ENCODE data around the gene NEUROG2. TPM values are rescaled to one million over a fixed set of nuclear protein-coding genes. Genes with fewer than 3 reads are reported as not detected.
A peak's percentile ranks its signal among the peaks of the same experiment; 100 is the strongest.

Gene NEUROG2
- total RNA-seq, 1 experiment from 2014 or later, result not detected

DNA sequence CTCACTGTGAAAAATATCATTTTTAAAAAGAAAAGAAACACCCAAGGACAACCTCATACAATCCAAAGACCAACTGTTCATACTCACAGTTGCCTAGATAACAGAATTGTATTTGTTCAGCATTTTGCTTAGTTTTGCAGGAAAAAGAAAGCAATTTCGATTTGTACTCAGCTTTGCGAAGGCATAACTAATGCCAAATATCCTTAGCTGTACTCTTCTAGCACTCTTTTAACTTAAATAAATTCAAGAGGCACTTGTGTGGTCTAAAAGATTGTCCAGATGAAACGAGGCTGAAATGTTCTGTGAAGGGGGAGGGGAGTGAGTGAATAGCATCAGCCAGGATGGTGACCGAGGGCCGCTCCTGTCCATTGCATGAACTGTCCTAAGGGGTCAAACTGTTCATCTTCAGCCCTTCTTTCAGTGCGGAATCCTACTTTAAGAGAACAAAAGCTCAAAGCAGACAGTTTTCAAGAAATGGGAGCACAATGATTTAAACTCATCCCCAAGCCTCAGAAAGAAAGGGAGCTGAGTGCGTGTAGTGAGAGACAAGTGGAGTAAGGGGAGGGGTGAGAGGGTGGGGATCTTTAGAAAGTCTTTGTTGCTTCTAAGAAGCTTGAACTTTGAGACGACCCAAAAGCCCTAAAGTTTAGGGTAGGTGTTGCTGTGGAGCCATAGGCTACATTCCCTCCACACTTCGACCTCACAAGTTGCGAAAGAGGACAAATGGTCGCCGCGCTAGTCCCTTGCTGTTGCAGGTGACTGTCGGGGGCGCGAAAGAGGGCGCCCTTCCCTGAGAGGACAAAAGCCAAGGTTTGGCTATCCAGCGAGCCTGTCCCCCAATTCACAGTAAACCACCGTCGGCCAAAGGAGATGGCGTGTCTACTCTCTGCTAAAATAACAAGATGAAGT is 4.0 kb upstream of the NEUROG2 start:
- no peaks in the 10 kb centered on the region for H3K79me2 ChIP-seq (ENCODE audit: low read length)
- ChIA-PET CTCF (no interaction called here), POLR2A (ENCODE audit: unreplicated experiment) (no interaction called here)
- H3K9me2 ChIP-seq (replicated peaks; ENCODE audit: low read length), result no peaks in the 10 kb centered on the region
- no peaks in the 10 kb centered on the region for H3F3A ChIP-seq (ENCODE audit: low read length, unreplicated experiment)
- DNase-seq (no peak), ATAC-seq (no peak)
- H3K4me2 ChIP-seq (ENCODE audit: low read length), result no peak overlapping the region
- H3K4me1 ChIP-seq (ENCODE audit: insufficient read depth, low read length), result peaks cover 6% of the 10 kb centered on the region; the same call in 1 of the 2 replicates
- no peak overlapping the region for H3K27ac ChIP-seq (ENCODE audit: low read length)
- H3K9ac ChIP-seq (ENCODE audit: low read length), result no peak overlapping the region
- TF ChIP-seq EZH2phosphoT487 (IDR thresholded peaks at IDR 0.05; ENCODE audit: borderline replicate concordance, low read length) (no peak), EZH2 (IDR thresholded peaks at IDR 0.05; ENCODE audit: low read length, unreplicated experiment) (no peak)
- TF ChIP-seq, protein P1, sequence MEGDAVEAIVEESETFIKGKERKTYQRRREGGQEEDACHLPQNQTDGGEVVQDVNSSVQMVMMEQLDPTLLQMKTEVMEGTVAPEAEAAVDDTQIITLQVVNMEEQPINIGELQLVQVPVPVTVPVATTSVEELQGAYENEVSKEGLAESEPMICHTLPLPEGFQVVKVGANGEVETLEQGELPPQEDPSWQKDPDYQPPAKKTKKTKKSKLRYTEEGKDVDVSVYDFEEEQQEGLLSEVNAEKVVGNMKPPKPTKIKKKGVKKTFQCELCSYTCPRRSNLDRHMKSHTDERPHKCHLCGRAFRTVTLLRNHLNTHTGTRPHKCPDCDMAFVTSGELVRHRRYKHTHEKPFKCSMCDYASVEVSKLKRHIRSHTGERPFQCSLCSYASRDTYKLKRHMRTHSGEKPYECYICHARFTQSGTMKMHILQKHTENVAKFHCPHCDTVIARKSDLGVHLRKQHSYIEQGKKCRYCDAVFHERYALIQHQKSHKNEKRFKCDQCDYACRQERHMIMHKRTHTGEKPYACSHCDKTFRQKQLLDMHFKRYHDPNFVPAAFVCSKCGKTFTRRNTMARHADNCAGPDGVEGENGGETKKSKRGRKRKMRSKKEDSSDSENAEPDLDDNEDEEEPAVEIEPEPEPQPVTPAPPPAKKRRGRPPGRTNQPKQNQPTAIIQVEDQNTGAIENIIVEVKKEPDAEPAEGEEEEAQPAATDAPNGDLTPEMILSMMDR (conservative IDR thresholded peaks at IDR 0.05; ENCODE audit: low read depth, low read length), result no peak
- H2AFZ ChIP-seq (ENCODE audit: low read length), result no peak overlapping the region
- H3K4me3 ChIP-seq (ENCODE audit: low read length), result no peak overlapping the region
- no peaks in the 10 kb centered on the region for H4K20me1 ChIP-seq (ENCODE audit: low read length)
- no TSS peak for BruUV-seq (replicated peaks)
- H3K36me3 ChIP-seq (ENCODE audit: low read depth, low read length), result no peaks in the 10 kb centered on the region
- H3K9me3 ChIP-seq (ENCODE audit: low read length), result no peaks in the 10 kb centered on the region
- H3K27me3 ChIP-seq (ENCODE audit: low read length), result peaks cover 54% of the 10 kb centered on the region
- intact Hi-C loops (cut with micrococcal nuclease), result no loop called here

DNA sequence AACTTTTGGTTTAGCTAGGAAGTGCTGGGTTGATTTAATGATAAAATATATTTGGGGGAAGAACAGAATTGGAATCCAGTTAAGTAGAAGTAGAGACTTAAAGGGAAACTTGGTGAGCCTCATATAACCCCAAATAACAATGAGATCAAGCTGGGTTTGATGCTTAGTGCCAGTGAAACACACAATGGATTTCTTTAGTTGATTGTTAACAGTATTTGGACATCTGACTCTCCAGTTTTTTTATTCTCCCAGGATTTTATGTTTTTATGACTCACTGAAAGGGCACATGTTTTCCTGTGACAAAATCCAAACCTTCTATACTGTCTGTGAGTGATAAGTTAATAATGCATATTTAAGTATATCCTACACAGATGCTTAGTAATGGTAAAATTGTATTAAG is 2.7 kb upstream of the NEUROG2 start:
- TF ChIP-seq, protein P1 (conservative IDR thresholded peaks at IDR 0.05; ENCODE audit: low read depth, low read length), result no peak
- no peak for TF ChIP-seq EZH2phosphoT487 (IDR thresholded peaks at IDR 0.05; ENCODE audit: borderline replicate concordance, low read length)
- TF ChIP-seq EZH2 (IDR thresholded peaks at IDR 0.05; ENCODE audit: low read length, unreplicated experiment), result no peak
- Histone ChIP-seq H3K4me1 (ENCODE audit: insufficient read depth, low read length) (peaks cover 6% of the 10 kb centered on the region; the same call in 1 of the 2 replicates), H4K20me1 (ENCODE audit: low read length) (no peaks in the 10 kb centered on the region), H3K9ac (ENCODE audit: low read length) (no peak overlapping the region), H3K4me2 (ENCODE audit: low read length) (no peak overlapping the region), H3K9me3 (ENCODE audit: low read length) (no peaks in the 10 kb centered on the region), H3K27ac (ENCODE audit: low read length) (no peak overlapping the region), H3K4me3 (ENCODE audit: low read length) (no peak overlapping the region), H3K36me3 (ENCODE audit: low read depth, low read length) (no peaks in the 10 kb centered on the region), H3K79me2 (ENCODE audit: low read length) (no peaks in the 10 kb centered on the region), H3K9me2 (replicated peaks; ENCODE audit: low read length) (no peaks in the 10 kb centered on the region), H2AFZ (ENCODE audit: low read length) (no peak overlapping the region), H3K27me3 (ENCODE audit: low read length) (peaks cover 67% of the 10 kb centered on the region), H3F3A (ENCODE audit: low read length, unreplicated experiment) (no peaks in the 10 kb centered on the region)
- peak; percentile 31 for DNase-seq
- peak; percentile 7; the same call in 1 of the 2 replicates for ATAC-seq
- ChIA-PET CTCF (no interaction called here), POLR2A (ENCODE audit: unreplicated experiment) (no interaction called here)
- intact Hi-C loops (cut with micrococcal nuclease), result no loop called here
- no TSS peak for BruUV-seq (replicated peaks)

DNA sequence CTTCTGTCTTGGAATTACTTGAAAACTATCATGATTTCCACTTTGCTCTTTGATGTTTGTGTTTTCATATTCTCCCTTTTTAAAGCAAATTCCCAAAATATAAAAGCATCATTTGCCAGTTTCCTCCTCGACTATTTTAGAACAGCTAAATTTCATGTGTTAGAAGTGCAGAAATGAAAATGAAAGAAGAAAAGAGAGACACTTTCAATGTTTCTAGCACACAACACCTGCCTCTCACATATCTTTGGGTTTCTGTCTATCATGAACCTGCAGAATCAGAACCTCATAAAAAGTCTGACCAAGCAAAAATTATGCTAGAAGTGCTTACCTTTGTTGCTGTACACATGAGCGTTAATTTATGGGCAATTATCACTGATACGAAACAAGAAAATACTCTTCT is 1.9 kb upstream of the NEUROG2 start:
- H3K9me2 ChIP-seq (replicated peaks; ENCODE audit: low read length), result no peaks in the 10 kb centered on the region
- H3K36me3 ChIP-seq (ENCODE audit: low read depth, low read length), result no peaks in the 10 kb centered on the region
- POLR2A ChIA-PET (ENCODE audit: unreplicated experiment), result no interaction called here
- CTCF ChIA-PET, result no interaction called here
- no peak overlapping the region for H3K9ac ChIP-seq (ENCODE audit: low read length)
- peaks cover 6% of the 10 kb centered on the region; the same call in 1 of the 2 replicates for H3K4me1 ChIP-seq (ENCODE audit: insufficient read depth, low read length)
- no peak for ATAC-seq
- H2AFZ ChIP-seq (ENCODE audit: low read length), result no peak overlapping the region
- H3K27me3 ChIP-seq (ENCODE audit: low read length), result peaks cover 74% of the 10 kb centered on the region
- no peaks in the 10 kb centered on the region for H3K79me2 ChIP-seq (ENCODE audit: low read length)
- no TSS peak for BruUV-seq (replicated peaks)
- H3K4me3 ChIP-seq (ENCODE audit: low read length), result no peak overlapping the region
- H3K27ac ChIP-seq (ENCODE audit: low read length), result no peak overlapping the region
- no peaks in the 10 kb centered on the region for H3K9me3 ChIP-seq (ENCODE audit: low read length)
- no peaks in the 10 kb centered on the region for H3F3A ChIP-seq (ENCODE audit: low read length, unreplicated experiment)
- DNase-seq, result no peak
- intact Hi-C loops (cut with micrococcal nuclease), result no loop called here
- H3K4me2 ChIP-seq (ENCODE audit: low read length), result no peak overlapping the region
- TF ChIP-seq, protein P1 (conservative IDR thresholded peaks at IDR 0.05; ENCODE audit: low read depth, low read length), result no peak
- TF ChIP-seq EZH2 (IDR thresholded peaks at IDR 0.05; ENCODE audit: low read length, unreplicated experiment) (no peak), EZH2phosphoT487 (IDR thresholded peaks at IDR 0.05; ENCODE audit: borderline replicate concordance, low read length) (no peak)
- no peaks in the 10 kb centered on the region for H4K20me1 ChIP-seq (ENCODE audit: low read length)
